ENCODE measurements around the gene PLLP. TPM values are rescaled to one million over a fixed set of nuclear protein-coding genes. Genes with fewer than 3 reads are reported as not detected.

PLLP gene
- total RNA-seq, 1 experiment from 2014 or later = 0.72 TPM

DNA sequence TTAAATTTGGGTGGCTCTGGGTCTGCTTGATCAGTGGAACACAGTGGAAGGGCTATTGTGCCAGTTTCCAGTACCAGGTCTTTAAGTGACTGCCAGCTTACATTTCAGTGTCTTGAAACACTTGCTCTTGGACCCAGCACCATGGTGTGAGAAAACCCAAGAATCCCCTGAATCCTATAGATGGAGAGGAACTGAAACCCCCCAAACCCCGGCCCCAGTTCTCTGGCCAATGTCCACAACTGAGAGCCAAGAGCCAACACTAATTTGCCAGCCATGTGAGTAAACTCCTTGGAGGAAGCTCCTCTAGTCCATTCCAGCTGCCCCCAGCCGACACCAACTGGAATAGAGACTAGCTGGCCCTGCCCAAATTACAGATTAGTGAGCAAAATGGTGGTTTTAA, 41.8 kb downstream of the PLLP start:
- CTCF ChIA-PET = no interaction called here
- H3K27me3 ChIP-seq (ENCODE audit: control insufficient read depth, insufficient read depth, low read length) = no peaks in the 10 kb centered on the region
- H3K9me3 ChIP-seq (ENCODE audit: control insufficient read depth, insufficient read depth, low read depth, low read length) = no peaks in the 10 kb centered on the region
- no peak overlapping the region for H3K27ac ChIP-seq (ENCODE audit: low read length)
- in situ Hi-C loops (cut with HindIII; ENCODE audit: low pct_unique_long_range_greater_than_20kb, low sequenced_read_pairs) = no loop called here
- POLR2A ChIA-PET = no interaction called here
- ATAC-seq (no peak), DNase-seq (ENCODE audit: low read depth, low spot score) (no peak)
- no TSS peak for BruUV-seq (replicated peaks)
- no peak overlapping the region for H3K4me3 ChIP-seq (ENCODE audit: low read depth in 2 of 2, low read length in 2 of 2)
- intact Hi-C loops (cut with micrococcal nuclease; ENCODE audit: unreplicated experiment) = no loop called here
- H3K36me3 ChIP-seq (ENCODE audit: control insufficient read depth, insufficient read depth, low read length) = peaks cover 8% of the 10 kb centered on the region
- TF ChIP-seq POLR2AphosphoS5 (IDR thresholded peaks at IDR 0.05; ENCODE audit: low read depth, low read length) (no peak), TCF7L2 (IDR thresholded peaks at IDR 0.05; ENCODE audit: low read depth, low read length) (no peak), SIN3A (IDR thresholded peaks at IDR 0.05; ENCODE audit: borderline replicate concordance, insufficient read depth, low read depth, low read length) (no peak)
- TF ChIP-seq, protein P1, sequence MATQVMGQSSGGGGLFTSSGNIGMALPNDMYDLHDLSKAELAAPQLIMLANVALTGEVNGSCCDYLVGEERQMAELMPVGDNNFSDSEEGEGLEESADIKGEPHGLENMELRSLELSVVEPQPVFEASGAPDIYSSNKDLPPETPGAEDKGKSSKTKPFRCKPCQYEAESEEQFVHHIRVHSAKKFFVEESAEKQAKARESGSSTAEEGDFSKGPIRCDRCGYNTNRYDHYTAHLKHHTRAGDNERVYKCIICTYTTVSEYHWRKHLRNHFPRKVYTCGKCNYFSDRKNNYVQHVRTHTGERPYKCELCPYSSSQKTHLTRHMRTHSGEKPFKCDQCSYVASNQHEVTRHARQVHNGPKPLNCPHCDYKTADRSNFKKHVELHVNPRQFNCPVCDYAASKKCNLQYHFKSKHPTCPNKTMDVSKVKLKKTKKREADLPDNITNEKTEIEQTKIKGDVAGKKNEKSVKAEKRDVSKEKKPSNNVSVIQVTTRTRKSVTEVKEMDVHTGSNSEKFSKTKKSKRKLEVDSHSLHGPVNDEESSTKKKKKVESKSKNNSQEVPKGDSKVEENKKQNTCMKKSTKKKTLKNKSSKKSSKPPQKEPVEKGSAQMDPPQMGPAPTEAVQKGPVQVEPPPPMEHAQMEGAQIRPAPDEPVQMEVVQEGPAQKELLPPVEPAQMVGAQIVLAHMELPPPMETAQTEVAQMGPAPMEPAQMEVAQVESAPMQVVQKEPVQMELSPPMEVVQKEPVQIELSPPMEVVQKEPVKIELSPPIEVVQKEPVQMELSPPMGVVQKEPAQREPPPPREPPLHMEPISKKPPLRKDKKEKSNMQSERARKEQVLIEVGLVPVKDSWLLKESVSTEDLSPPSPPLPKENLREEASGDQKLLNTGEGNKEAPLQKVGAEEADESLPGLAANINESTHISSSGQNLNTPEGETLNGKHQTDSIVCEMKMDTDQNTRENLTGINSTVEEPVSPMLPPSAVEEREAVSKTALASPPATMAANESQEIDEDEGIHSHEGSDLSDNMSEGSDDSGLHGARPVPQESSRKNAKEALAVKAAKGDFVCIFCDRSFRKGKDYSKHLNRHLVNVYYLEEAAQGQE (IDR thresholded peaks at IDR 0.05; ENCODE audit: insufficient read depth in 1 of 2, low read depth in 2 of 2, low read length in 1 of 2) = no peak
- TF ChIP-seq, protein P2, sequence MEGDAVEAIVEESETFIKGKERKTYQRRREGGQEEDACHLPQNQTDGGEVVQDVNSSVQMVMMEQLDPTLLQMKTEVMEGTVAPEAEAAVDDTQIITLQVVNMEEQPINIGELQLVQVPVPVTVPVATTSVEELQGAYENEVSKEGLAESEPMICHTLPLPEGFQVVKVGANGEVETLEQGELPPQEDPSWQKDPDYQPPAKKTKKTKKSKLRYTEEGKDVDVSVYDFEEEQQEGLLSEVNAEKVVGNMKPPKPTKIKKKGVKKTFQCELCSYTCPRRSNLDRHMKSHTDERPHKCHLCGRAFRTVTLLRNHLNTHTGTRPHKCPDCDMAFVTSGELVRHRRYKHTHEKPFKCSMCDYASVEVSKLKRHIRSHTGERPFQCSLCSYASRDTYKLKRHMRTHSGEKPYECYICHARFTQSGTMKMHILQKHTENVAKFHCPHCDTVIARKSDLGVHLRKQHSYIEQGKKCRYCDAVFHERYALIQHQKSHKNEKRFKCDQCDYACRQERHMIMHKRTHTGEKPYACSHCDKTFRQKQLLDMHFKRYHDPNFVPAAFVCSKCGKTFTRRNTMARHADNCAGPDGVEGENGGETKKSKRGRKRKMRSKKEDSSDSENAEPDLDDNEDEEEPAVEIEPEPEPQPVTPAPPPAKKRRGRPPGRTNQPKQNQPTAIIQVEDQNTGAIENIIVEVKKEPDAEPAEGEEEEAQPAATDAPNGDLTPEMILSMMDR (IDR thresholded peaks at IDR 0.05) = no peak
- no peaks in the 10 kb centered on the region for H3K4me1 ChIP-seq (ENCODE audit: control insufficient read depth, insufficient read depth, low read length)

DNA sequence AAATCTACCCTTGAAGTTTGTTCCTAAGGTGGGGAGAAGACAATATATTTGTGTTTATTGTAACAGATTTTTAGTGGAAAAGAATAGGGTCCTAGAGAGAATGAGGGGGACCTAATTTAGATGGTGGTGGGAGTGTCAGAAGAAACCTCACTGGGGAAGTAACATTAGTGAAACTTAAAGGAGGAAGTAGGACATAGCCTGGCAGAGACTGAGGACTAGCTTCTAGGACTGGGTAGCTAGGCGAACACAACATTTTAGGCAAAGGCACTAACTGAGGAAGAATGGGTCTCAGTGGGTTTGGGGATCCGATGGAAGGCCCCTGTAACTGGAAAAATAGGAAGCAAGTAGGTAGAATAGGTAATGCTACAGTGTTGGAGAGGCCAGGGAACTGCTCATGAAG, 43.6 kb downstream of the PLLP start:
- ATAC-seq = no peak
- no peak for DNase-seq (ENCODE audit: low read depth, low spot score)
- in situ Hi-C loops (cut with HindIII; ENCODE audit: low pct_unique_long_range_greater_than_20kb, low sequenced_read_pairs) (no loop called here), intact Hi-C loops (cut with micrococcal nuclease; ENCODE audit: unreplicated experiment) (no loop called here)
- Histone ChIP-seq H3K27me3 (ENCODE audit: control insufficient read depth, insufficient read depth, low read length) (no peaks in the 10 kb centered on the region), H3K36me3 (ENCODE audit: control insufficient read depth, insufficient read depth, low read length) (peaks cover 8% of the 10 kb centered on the region), H3K4me1 (ENCODE audit: control insufficient read depth, insufficient read depth, low read length) (no peaks in the 10 kb centered on the region), H3K4me3 (ENCODE audit: low read depth in 2 of 2, low read length in 2 of 2) (no peak overlapping the region), H3K27ac (ENCODE audit: low read length) (no peak overlapping the region), H3K9me3 (ENCODE audit: control insufficient read depth, insufficient read depth, low read depth, low read length) (no peaks in the 10 kb centered on the region)
- ChIA-PET CTCF (no interaction called here), POLR2A (no interaction called here)
- TF ChIP-seq SIN3A (IDR thresholded peaks at IDR 0.05; ENCODE audit: borderline replicate concordance, insufficient read depth, low read depth, low read length) = no peak
- TF ChIP-seq, protein P1 (IDR thresholded peaks at IDR 0.05; ENCODE audit: insufficient read depth in 1 of 2, low read depth in 2 of 2, low read length in 1 of 2) = no peak
- BruUV-seq (replicated peaks) = no TSS peak
